ENCODE results near the gene PPP4C.
A peak's percentile ranks its signal among the peaks of the same experiment; 100 is the strongest.

Gene PPP4C

GRCh38 chr16:30083216-30084055 is 7.6 kb downstream of the PPP4C start:
- no peak for DNase-seq

- no peak for DNase-seq
These were observed 8.5 kb downstream of the PPP4C start for GRCh38 chr16:30084096-30084815.

GRCh38 chr16:30084816-30085159 is 9.0 kb downstream of the PPP4C start:
- no peak for DNase-seq

GRCh38 chr16:30085247-30085646 is 9.5 kb downstream of the PPP4C start:
- no peak for DNase-seq

- no peak for DNase-seq
These were observed 10.0 kb downstream of the PPP4C start for GRCh38 chr16:30085820-30086219.

GRCh38 chr16:30086291-30087140 is 10.7 kb downstream of the PPP4C start:
- no peak for DNase-seq

- DNase-seq, result no peak
These were observed 11.5 kb downstream of the PPP4C start for GRCh38 chr16:30087181-30087898.

- DNase-seq, result no peak
These were observed 12.5 kb downstream of the PPP4C start for GRCh38 chr16:30088237-30088831.

- no peak for DNase-seq
These were observed 13.2 kb downstream of the PPP4C start for GRCh38 chr16:30088832-30089624.

- no peak for DNase-seq
These were observed 15.0 kb downstream of the PPP4C start for GRCh38 chr16:30090610-30091331.

GRCh38 chr16:30091474-30092372 is 15.9 kb downstream of the PPP4C start, which contains the start of gene TBX6:
TSS of gene TBX6 (minus strand) at chr16:30091924. CDS start at chr16:30091193, 731 bp downstream.
- DNase-seq, result peak; percentile 71

GRCh38 chr16:30092373-30093010 is 16.7 kb downstream of the PPP4C start:
- peak; percentile 47 for DNase-seq

GRCh38 chr16:30094541-30095165 is 18.9 kb downstream of the PPP4C start:
- DNase-seq, result no peak

GRCh38 chr16:30095166-30096078 is 19.6 kb downstream of the PPP4C start:
- DNase-seq, result no peak

- peak; percentile 63 for DNase-seq
These were observed 20.5 kb downstream of the PPP4C start, which contains the start of gene YPEL3 for GRCh38 chr16:30096105-30096861. TSS of gene YPEL3 (minus strand) at chr16:30096213. CDS start at chr16:30095482, 731 bp downstream.

- DNase-seq, result no peak
These were observed 21.2 kb downstream of the PPP4C start for GRCh38 chr16:30096862-30097563.

Measured in NCI-H526 treated with DMSO at 0.1 percent for 48 hours (cell line).